KG1 (cell line): ENCODE measurements around the gene TMEM147.

ENCODE experiments used
- DNase-seq: peaks from one replicate; lab custom pipeline; 2025; lab: John Stamatoyannopoulos, UW

Gene TMEM147

GRCh38 chr19:35546532-35546931 lies 1.1 kb downstream of the TMEM147 start:
- DNase-seq = no peak

DNA sequence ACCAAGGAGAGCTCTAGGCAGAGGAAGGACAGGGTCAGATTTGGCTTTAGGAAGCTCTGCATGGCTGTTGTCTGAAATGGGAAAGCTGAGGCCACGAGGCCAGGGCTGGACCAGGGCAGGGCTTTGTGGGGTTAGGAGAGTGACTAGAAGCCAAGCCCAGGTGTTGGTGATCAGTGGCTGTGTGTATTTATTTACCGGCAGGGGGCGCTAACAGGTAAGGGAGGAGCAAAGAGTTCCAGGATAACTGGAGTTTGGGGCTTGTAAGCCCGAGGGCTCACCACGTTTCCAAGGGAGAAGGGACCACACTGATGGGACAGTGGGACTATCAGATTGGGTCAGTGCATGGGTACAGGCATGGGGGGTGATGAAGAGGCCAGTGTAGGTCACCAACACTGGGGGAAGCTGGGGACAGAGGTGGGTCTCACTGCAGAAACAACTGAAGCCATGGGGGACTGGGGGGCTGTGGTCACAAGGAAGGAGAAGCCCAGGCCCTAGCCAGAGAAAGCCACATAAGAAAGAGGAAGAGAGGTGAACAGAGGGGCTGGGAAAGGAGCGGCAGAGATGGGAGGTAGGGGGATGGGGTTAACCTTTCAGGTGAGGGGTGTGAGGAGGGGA lies 3.9 kb downstream of the TMEM147 start:
- DNase-seq = no peak

GRCh38 chr19:35549879-35550523 lies 4.6 kb downstream of the TMEM147 start:
- DNase-seq = no peak

DNA sequence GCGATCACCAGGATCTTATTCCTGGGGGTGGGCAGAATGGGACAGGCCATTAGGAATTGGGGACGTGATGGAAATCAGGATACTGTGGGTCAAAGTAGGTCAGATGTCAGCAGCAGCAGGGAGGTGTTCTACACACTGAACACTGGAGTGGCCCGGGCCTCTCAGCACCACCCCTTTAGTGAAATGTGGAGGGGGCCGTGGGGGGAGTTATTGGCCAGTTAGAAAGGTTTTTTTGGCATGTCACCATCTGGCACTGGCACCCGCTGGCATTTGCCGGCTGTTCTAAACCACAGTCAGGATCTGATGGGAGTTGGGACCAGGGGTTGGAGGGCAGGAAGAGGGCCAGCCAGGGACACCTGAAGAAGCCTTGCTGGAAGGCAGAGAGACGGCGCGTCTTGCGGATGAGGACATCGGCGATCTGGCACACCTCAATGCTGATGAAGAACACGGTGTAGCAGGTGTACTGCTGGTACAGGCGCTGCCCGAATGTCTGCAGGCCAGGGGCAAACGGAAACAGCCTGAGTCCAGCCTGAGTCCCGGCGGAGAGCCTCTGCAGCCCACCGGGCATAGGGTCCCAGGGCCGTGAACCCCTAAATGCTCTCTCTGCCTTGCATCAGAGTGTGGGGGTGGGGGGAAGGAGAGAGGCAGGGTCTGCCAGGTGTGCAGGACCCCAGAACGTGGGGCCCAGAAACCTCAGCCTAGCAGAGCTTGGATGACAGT lies 5.8 kb downstream of the TMEM147 start:
- DNase-seq = no peak

GRCh38 chr19:35552534-35553384 lies 7.3 kb downstream of the TMEM147 start:
- no peak for DNase-seq

DNA sequence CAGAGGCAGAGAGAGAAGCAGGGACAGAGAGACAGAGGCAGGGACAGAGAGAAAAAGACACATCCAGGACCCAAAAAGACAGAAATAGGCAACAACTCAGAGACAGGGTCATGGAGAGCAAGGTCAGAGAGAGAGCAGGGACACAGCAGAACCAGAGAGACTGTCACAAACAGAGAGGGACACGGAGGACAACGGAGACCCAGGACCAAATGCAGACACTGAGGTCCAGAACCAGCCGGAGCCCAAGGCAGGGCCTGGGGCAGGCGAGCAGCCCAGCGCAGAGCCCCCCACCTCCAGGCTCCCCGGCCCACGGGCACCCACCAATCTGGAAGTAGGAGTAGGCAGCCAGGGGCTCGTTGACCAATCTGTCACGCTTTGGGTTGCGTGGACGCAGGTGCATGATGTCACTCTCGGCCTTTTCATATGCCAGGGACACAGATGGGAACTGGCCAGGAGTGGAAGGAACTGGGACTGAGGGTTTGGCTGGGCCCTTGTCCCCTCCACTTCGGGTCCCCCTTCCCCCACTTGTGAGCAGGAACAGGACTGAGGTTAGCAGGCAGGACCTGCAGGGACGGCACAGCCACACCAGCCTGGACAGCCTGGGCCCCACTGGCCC lies 8.1 kb downstream of the TMEM147 start:
- DNase-seq = no peak

- DNase-seq = no peak
Observed at GRCh38 chr19:35554076-35554475, 8.7 kb downstream of the TMEM147 start.

GRCh38 chr19:35555301-35556005 lies 10.0 kb downstream of the TMEM147 start:
- DNase-seq = no peak

GRCh38 chr19:35556025-35556590 lies 10.7 kb downstream of the TMEM147 start:
- no peak for DNase-seq

DNA sequence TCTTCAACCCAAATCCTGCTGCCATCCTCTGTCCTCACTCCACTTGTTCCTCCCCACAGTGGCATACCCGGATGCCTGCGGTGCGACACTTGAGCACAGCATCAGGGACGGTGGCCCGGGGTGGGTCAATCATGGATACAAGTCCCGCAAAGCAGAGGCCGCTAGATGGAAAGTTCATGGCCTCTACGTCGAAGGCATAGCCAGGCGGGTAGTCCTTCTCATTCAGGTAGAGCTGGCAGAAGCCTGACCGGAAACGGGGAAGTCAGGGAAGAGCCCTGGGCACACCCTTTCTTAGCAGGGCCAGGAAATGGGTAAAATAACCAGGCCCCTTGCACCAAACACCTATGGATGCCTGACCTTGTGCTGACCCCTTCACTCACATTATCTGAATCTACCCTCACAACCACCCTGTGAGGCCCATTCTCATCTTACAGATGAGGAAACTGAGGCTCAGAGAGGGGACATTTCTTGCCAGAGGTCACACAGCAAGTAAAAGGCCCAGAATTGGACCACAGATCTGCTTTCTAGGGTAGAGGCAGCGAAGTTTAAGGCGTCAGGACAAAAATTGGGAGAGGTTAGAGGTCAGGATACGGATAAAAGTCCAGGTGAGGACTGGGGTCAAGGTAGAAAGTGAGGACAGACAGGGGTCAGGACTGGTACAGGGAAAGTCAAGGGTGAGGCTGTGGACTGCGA lies 11.6 kb downstream of the TMEM147 start:
- no peak for DNase-seq

DNA sequence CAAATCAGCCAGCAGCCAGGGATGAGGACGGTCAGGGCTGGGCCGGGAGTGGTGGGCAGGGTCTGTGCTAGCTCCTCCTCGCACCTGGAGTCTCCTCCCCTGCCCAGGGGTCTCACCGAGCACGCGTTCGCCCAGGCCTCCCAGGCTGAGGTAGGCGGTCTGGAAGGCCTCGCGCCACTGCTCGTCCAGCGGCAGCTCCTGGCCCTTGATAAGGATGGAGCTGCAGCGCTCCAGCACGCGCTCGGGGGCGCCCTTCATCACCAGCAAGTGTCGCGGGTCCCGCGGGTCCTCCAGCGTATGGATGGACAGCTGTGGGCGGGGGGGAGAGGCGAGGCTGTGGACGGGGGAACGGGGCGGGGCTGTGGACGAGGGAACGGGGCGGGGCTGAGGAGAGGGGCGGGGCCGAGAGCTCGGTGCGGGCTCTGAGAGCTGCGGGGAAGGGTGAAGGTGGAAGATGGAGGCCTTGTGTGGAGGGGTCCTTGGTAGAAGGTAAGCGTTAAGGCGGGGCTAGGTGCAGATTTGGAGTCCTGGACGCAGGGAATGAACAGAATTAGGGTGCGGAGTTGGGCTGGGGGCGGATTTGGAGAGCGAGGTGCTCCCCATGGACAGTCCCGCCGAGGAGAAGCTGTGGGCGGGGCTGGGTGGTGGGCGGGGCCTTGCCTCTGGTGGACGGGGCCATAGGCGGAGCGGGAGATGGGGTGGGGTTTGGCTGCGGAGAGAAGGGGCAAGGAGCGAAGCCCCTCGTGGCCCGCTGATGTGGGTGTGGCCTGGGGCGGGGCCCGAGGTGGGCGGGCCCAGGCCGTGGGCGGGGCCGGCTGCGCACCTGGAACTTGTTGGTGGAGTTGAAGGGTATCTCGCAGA lies 12.3 kb downstream of the TMEM147 start:
- DNase-seq = no peak

DNA sequence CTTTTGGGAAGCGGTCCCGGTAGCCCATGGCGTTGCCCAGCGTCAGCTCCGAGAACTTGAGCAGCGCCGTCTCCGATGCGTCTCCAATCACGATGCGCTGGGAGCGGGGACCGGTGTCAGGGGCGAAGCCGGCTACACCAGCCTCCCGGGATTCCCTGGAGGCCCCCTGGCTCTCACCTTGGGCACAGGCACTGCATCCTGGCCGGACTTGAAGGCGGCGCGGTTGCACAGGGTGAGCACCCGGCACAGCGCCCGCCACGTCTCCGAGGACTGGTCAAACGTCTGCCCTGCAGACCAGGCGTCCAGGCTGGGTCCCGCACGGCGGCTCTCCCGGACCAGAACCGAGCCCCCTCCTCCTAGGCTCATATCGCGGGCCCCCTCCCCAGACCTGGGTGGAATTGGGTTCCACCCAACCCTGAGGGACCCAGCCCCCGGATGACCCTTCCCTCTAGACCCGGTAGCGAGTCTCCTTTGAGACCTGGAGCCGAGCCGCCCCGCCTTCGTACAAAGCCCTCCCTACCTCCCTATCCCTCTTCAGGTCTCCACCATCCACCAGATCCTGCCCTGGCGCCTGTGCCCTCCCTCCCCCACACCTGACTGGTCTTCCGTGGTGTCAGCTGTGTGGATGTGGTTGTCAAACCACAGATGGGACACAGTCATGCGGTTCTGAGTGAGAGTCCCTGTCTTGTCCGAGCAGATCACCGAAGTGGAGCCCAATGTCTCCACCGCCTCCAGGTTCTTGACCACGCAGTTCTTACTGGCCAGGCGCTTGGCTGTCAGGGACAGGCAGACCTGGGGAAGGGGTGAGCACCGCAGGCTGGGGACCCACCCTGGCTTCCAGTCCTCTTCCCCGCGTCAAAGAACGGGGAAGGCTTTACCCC lies 13.2 kb downstream of the TMEM147 start:
- DNase-seq = no peak

DNA sequence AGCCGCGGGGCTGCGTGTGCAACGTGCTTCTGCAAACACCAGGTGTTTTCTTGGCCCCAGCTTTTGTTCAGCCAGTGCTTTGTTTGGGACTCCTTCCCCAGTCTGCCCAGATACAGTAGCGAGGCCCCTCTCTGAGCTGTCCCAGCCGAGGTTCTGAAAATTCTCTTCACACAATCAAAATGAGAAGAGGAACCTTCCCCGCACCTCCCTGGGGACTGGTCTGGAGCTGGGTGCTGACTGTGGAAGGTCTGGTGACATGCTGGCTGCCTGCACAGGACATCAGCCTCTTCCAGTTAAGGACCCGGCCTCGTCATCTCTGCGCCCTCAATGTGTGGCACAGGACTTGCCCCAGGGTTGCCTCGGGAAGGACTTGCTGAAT lies 13.8 kb downstream of the TMEM147 start:
- DNase-seq = no peak

DNA sequence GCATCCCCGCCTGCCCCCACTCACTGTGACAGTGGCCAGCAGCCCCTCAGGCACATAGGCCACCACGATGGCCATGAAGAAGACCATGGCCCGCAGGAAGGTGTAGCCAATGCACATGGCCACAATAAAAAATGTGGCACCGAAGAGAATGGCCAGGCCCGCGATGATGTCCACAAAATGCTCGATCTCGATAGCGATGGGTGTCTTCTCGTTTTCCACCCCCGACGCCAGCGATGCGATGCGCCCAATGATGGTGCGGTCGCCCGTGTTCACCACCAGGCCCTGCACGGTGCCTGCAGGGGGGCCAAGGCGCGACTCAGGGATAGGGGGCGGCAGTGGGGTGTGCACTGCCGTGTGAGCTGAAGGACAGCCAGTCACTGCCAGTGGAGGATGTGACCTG lies 14.4 kb downstream of the TMEM147 start:
- no peak for DNase-seq

GRCh38 chr19:35560271-35560670 lies 14.8 kb downstream of the TMEM147 start:
- no peak for DNase-seq

DNA sequence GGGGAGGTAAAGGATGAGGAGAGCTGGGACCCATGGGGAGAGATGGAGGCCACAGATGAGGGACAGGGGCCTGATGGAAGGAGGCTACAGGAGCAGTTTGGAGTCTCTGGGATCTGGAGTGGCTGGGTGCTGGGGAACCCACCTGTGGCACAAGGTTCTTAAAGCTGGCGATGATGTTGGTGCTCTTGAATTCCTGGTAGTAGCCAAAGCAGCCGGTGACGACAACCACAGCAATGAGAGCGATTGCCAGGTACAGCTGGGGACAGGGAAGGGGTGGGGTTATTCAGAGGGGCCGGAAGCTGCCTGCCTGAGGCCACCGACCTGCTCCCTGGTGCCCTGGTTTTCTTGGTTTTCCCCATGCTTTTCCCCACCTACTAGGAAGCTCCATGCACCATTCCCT lies 15.3 kb downstream of the TMEM147 start:
- no peak for DNase-seq

DNA sequence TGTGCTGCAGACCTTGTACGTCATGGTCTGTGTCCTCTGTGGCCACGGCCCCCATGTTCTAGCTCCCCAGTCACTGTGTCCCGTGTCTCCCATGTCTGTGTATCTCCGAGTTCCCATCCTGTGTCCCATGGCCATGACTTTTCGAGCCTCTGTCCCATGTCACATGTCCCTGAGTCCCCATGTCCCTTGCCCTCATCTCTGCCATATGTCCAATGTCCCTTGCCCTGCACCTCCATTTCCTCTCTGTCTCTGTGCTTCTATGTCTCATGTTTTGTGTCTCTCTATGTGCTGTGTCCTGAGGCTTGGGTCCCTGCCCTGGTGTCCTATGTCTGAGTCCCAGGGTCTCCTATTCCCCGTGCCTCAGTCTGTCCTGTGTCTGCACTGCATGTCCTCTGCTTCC lies 16.0 kb downstream of the TMEM147 start:
- no peak for DNase-seq

GRCh38 chr19:35562336-35562735 lies 16.9 kb downstream of the TMEM147 start:
- no peak for DNase-seq

DNA sequence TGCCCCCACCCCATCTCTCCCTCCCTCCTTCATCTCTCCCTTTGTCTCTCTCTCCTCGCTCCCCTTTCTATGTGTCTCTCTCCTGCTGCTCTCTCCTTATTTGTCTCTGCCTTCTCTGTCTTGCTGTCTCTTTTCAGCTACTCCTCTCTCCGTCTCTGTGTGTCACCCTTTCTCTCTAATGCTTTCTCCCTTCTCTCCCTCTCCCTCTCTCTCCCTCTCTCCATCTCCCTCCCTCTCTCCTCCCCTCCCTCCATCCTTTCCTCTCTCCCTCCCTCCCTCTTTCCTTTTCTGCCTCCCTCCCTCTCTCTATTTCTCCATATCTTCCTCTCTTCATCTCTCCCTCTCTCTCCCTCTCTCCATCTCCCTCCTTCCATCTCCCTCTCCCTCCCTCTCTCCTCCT lies 17.4 kb downstream of the TMEM147 start:
- no peak for DNase-seq
